Hematopoietic multipotent progenitor cell treated with erythropoietin and hydrocortisone succinate and interleukin-3 and kit ligand, for 17 days (in vitro differentiated cells): Measurements from ENCODE around the gene ADGRG6.

Experiments used
- DNase-seq: peaks from one replicate; pipeline ENCODE4 v3.0.0-alpha.2; 2015; ENCODE audit warnings: low spot score

ADGRG6 gene

DNA sequence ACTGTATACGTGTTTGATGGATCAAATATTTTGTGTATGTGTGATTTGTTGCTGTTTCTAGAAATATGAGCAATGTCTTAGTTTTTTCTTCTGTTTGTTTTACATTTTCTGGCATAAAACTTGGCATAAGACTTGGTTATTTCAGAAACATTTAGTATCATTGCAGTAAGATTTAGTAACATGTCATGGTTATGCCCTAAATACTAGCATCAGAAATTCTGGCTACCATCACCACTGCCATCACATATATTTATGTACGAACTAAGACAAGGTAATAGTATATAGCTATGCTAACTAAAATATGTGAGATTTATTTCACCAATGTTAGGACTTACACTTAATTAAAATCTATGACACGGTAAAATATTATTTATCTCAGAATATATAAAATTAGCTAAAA lies 10.3 kb upstream of the ADGRG6 start:
- DNase-seq: no peak

DNA sequence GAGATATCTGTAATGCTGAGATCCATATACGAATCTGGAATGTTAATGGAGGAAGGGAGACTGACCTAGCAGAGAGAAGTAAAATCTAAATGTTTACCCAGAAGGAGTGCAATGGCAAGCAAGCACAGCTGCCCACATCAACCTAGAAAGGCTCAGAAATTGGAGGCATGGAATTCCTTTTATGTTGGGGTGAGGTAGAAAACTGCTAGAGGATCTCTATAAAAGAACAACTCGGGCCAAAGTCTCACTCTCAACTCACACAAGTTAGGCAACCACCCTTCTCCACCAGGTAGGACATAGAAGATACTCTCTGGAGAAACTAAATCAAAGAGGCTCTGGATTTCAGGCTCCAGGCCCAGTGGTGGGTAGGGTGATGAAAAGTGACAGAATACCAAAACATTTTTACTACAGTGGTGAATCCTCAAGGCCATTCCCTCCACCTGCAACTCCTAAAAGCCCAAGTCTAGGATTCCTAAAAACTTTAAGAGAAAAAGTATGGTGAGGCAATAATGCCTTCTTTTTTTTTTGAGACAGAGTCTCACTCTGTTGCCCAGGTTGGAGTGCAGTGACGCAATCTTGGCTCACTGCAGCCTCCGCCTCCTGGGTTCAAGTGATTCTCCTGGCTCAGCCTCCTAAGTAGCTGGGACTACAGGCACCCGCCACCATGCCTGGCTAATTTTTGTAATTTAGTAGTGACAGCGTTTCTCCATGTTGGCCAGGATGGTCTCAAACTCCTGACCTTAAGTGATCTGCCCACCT lies 9.5 kb upstream of the ADGRG6 start:
- no peak for DNase-seq

DNA sequence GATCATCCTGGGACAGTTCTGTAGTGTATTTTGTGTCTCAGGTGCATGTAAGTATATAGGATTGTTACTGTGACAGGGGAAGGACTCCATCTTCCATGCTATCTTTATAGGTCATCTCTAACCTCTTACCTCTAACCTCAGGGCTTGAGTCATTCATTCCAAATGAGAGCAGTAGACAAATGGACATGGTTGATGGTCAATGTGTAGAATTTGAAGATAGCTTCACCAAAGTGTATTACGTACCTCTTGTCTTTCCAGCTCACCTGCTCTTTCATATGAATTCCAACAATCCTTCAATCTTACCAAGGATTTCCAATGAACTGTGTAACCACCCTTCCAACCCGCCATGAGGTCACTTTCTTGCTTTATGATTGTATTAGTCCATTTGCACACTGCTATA lies 8.7 kb upstream of the ADGRG6 start:
- no peak for DNase-seq

DNA sequence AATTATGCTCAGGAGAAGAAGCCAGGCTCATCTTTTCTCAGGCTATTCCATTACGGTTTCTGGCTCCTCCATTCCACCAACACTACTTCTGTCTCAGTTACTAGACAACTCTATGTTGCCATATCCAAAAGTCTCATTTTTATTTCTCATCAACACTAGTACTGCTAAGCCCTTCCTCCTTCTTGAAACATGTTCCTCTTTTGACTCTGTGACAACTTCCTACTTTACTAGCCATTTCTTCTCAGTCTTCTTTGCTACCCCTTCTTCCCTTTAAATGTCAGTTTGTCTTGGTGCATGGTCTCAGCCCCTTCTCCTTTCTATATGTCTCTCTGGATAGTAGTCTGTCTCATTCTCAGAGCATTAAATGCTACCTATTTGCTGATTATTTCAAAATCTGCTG lies 7.1 kb upstream of the ADGRG6 start:
- no peak for DNase-seq

DNA sequence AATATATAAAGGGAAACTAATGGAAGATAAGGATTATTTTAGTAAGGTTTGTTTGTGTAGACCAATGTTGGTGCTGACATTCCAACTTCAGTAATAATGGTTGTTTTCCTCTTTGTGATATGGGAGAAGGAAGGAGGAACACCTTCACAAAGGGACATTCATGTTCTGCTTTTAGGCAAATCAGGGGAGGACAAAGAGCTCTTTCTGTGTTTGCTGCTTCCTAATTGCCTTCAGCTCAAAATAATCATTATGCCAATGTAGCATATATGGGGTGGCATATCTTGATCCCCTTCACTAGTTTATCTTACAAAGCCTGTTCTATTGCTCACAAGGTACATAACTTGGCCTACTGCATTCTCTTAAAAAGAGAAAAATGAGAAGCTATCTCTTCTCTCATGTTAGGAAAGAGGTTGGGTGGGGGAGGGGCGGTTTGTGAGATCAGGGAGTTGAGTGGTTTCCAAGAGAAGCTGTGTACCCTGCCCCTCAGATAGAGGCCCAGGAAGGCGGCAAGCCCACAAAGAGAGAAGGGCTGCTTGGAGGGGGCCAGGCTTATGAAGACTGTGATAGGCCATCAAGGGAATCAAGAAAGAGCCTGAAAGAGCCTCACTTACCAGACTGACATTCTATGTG lies 4.7 kb upstream of the ADGRG6 start:
- no peak for DNase-seq

DNA sequence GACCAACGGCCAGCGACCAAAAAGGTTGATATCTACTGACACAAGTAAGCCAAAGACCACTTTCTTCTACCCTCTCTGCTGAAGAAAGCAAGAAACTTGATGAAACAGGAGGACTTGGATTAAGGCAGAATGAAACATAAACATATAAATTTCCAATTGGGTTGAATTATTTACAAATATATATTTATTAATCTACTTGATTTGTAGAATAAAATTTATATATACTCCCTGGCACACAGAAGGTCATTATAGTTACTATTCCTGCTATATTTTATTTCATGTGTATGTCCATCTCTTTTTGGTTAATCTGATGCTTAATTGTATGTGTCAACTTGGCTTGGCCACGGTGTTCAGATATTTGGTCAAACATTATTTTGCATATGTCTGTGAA lies 4.2 kb upstream of the ADGRG6 start:
- DNase-seq: no peak

DNA sequence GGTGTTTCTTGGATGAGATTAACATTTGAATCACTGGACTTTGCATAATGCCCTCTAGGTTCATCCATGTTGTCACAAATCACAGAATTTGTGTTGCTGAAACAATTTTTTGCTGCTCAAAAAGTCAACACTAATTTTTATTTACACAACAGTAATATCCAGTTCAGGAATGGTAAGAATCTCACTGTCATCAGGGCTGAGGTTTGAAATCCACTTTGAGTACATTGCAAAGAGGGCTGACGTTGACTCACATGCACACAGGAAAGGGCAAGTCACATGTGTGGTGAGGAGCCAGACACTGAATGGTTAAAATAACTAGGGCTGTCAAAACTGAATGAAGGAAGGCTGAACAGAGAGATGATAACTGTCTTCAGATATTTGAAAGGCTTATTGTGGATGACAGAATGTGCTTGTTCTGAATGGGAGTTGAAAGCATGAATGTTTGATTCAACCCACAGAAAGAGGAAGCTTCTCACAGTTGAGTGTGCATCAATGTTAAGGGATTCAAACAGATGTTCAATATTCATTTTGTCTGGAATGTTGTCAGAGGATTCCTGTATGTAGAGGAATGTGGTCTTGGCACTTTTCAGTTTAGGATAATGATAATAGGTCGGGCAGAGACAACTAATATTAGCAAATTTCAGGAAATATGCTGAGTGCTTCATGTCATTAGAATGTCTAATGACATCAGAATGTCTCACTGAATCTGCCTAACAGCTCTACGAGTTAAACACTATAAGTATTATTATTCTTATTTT lies 3.6 kb upstream of the ADGRG6 start:
- no peak for DNase-seq

DNA sequence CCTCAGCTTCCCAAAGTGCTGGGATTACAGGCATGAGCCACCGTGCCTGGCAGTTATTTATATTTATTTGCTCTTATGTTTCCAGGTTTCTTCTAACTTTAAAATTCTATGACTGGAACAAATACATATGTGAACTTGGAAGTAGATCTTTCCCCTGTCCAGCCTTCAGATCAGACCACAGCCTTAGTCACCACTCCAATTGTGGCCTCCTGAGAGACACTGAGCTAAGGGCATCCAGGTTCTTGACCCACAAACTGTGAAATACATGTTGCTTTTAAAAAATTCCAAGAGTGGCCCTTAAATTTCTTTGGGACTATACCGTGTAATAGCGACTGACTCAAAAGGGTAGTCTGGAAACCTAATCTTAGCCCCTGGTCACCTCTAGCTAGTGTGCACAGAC lies 1.5 kb upstream of the ADGRG6 start:
- DNase-seq: no peak

DNA sequence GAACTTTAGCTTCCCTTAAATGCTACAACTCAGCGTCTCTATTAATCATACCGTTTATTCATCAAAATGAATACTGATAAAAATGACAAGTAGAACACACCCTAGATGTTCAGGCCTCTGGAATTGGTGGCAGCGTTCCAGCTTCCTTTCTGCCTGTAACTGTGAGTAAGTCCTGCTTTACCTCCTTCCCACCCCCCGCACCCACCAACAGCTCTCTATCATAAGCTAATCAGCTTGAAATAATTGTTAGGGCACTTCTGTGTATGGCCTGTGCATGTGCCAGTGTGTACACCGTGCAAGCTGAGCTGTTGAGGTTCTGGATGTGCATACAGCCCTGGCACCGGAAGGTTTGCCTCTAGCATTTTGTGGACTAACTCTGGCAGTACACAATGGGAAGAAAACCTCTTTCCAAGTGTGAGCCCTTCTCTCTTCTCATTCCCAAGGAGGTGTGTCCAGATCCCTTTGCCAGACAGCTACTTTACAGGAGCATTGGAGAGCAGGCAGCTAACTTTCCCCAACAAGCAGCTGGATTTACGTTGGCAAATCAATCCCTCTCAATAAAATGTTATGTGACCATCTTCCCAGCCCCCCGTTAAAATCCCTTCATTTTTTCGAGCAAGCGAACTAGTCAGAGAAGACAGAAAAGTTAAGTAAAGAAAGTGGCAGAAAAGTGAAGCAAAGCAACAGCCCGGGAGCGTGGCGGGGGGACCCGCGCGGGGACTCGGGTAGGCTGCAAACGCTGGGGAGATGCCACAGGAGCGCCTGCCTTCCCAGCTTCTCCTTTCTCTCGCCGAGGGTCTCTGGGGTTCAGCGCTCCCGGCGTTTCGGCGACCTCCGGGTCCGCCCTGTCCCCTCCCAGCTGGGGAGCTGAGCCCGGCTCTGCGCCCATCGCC lies 803 bp upstream of the ADGRG6 start:
- no peak for DNase-seq

DNA sequence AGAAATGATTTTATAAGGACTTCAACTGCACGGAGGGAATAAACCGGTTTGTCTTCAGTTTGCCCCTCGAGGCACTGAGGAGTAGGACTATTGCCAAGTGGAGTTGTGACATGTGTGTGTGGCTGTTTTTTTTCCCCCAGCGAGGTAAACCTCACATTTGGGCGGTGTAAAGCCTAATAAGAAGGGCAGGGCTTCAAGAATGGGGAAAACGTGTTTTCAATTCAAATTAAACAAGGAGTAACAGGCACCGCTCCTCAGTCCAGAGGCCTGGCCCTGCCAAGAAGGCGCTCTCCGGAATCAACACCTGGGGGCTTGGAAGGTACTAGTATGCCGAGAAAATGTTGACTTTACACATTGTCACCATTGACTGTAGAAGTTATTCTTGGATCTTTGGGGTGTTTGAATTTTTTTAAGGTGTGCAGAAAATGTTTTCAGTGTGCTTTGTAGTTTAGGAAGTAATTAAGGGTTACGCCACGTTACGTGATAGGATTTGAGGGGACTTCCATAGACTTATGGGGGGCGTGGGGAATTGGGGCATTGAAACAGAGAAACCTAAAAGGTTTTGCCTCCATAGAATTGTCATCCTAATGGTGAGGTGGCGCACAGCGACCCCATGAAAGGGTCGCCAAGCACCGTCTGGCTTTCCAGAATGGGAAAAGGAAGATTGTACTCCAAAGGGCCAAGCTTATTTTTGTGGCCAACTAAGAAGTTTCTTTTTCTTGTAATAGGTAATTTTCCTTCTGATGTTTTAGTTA lies 791 bp downstream of the ADGRG6 start:
- no peak for DNase-seq

DNA sequence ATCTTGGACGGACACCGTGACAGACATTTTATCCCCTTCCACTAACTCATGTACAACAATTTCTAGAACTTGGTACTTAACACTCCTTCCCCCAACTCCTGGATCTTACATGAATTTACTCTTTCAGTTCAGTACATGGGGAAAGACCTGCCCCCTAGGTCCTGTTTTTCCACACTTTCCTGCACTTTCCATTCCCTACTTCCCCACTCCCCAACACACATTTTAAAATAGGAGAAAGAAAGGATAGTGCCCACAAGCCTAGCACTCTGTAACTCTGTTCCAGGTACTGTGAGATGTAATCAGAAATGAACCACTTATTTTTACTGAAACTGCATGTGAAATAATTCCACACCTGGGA lies 1.3 kb downstream of the ADGRG6 start:
- DNase-seq: no peak

DNA sequence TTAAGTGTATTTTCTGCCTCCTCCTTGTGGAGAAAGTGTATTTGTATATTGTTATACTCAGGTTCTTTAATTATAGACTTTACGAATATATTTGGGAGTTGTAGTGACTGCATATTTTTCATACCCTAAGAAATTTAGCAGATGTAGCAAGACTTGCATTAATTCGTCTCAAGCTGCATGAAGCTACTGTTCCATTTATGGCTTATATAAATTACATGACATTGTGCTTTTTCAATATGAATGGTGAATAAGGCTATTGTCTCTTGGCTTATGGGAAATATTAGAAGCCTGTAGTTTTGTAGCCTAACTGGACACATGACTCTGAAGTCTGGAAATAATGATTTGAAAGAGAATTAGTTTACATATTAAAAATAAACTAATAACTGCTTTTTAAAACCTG lies 2.4 kb downstream of the ADGRG6 start:
- no peak for DNase-seq

DNA sequence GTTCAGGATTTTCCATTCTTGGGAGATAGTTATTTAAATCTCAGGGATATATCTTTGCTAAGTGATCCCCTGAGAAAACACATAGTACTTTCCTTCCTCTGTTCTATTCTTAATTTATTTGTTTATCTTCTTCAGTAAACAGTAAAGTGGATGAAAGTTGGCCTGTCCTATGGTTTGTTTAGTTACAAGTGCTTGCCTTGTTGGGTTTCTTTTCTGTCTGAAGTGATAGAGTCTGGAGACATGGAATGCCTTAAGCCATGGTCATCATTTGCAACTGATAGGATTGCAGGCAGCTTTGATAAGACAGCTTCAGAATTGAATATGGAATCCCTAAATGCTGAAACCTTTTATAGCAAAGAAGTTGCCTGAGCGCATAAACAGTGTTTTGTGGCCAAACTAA lies 4.9 kb downstream of the ADGRG6 start:
- no peak for DNase-seq

DNA sequence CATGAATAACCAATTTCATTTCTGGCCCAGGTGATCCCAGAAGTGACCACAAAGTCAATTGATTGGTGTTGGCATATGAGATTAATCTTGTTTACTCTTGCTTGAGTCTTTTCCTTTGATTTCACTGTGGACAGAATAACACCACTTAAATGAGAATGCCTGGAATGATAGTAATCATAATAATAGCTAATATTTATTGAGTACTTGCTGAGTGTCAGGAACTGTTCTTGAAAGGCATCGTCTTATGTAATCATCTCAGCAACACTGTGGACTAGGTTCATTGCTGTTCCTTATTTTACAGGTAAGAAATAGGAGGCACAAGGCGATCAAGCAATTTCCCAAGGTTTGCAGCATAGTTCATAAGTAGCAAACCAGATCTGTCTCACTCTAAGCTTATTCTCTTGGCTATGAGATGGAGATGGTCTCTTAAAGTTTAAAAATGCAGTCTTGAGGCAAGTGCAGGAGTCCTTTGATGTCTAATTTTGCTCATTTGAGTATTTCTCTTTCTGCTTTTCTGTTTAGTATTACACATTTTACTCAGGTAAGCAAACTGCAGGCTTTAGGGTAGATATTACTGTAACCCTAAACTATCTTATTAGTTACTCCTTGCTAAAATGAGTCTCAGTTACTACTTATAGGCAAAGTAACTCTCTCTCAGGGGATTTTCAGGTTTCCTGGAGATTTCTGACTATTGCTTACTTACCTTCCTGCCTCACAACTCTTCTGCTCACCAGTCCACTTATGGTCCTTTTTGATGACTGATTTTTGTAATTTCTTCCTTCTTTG lies 6.3 kb downstream of the ADGRG6 start:
- DNase-seq: no peak

DNA sequence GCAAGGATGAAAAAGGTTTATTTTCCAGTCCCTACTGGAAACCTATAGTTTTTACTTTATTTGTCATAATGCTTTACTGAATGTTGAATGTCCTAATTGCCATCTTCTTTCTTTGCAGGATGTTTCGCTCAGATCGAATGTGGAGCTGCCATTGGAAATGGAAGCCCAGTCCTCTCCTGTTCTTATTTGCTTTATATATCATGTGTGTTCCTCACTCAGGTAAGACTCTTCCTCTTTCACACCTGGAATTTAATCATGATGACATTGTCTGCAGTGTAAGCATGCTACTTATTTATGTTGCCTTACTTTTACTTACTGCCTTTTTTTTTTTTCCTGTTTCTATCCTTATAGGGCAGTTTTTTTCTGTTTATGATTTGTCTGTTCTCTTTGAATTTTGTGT lies 7.6 kb downstream of the ADGRG6 start:
- DNase-seq: no peak

DNA sequence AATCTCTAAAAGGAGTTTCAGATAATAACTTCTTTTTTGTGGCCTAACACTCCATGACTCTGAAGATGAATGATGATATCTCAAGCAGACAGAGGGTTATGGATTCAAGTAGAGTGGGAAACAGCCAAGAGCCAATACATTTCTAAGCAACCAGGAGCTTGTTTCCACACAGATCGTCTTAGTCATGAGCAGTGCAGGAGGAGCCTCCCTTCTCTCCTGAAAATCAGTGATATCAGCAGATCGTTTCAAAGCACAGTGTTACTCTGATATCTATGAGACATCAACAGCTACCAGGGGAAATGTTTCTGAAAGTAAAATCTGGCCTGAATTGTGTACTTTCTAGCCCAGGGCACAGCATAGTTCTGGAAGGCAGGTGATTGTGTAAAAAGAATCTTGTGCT lies 11.5 kb downstream of the ADGRG6 start:
- no peak for DNase-seq

DNA sequence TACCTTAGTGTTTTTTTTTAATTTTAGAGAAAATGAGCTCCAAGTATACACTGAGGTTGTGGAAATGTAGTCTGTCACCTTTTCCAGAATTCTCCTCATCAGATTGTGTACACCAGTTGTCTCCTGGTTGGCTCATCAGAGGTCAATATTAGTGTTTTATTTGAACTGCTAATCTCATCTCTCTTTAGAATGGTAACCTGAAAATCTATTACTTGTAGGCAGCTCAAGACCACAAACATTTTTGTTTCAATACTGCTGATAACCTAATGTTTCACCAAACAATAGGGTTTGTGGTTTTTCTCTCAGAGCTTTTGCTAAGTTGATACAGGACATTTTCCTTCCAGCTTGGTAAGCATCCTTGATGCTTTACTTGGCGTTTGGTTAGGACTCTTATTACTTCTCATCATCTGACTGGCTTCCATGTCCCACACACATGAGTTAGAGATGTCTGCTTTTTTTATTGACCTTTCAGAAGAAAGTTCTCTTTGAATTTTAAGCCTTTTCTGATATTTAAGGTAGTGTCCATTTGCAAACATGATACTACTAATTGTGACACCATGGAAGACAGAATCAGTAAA lies 15.1 kb downstream of the ADGRG6 start:
- no peak for DNase-seq

DNA sequence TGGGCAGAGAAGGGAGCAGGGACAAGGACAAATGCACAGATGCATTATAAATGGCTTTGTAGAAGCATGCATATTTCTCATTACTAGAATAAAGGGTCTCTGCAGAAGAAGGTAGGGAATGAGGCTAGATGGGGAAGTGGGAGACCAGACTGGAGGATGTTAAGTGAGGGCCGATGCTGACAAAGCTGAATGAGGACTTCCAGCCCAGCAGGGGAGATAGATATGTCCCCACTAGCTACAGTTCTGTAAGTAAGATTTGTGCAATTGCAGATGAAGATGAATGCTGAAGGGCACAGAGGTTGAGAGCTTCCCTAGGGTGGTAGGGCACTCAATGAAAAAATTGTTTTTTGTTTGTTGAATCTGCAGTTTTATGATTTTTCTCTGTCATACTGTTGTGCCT lies 16.9 kb downstream of the ADGRG6 start:
- DNase-seq: no peak

DNA sequence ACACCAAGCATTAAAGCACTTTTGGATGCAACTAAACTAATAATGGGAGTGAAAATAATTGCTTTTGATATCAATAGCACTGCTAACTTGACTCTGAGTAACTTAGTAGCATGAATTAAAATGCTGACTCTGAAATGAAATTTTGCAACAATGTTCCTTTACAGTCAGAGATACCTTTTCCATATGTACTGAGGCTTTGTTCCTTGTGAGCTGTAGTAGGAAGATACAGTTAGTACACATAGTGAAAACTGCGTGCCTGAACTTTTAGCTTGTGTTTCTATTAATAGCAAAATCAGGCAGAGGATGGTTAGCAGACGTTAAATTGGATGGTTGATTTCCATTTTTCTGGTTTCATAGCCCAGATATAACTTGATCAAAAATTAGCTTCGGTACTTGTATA lies 18.6 kb downstream of the ADGRG6 start:
- DNase-seq: no peak

DNA sequence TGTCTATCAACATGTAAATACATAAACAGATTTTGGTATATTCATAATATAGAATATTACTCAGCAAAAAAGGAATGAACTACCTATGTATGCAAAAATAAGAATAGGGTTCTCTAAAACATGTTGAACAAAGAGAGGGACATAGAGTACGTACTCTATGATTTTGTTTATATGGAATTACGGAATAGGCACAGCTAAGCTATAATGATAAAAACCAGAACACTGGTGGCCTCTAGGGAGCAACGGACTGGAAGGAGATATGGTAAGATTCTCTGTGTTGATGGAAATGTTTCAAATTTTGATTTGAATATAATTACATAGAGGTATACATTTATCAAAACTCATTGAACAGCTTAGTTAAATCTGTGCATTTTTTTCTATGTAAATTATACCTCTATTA lies 19.6 kb downstream of the ADGRG6 start:
- no peak for DNase-seq

DNA sequence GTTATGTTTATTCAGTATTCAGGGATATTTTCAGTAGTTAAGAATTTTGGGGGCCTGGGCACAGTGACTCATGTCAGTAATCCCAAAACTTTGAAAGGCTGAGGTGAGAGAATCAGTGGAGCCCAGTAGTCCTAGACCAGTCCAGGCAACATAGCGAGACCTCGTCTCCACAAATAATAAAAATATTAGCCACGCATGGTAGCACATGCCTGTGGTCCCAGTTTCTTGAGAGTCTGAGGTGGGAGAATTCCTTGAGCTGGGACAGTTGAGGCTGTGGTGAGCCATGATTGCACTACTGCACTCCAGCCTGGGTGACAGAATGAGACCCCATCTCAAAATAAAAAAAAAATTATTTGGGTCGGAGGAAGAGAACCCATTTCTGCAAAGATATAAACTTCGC lies 20.3 kb downstream of the ADGRG6 start:
- no peak for DNase-seq
